SW 1271 (cell line): Measurements from ENCODE around the gene TCAIM.

Source experiments
- DNase-seq, 2 experiments: peaks; one replicate each; lab custom pipeline; 2025; lab: John Stamatoyannopoulos, UW

Gene TCAIM

GRCh38 chr3:44338010-44338827 lies at the start of gene TCAIM:
Gene TCAIM (plus strand): TSS chr3:44338766. CDS start chr3:44354783, 16,017 bp downstream.
- DNase-seq: peak; percentile 76 to 91

- DNase-seq: no peak
Measured at GRCh38 chr3:44289882-44290462, 48.6 kb upstream of the TCAIM start.

GRCh38 chr3:44292276-44292675 lies 46.3 kb upstream of the TCAIM start:
- no peak for DNase-seq

- no peak for DNase-seq
Measured at GRCh38 chr3:44292947-44293346, 45.6 kb upstream of the TCAIM start.

GRCh38 chr3:44297255-44297654 lies 41.3 kb upstream of the TCAIM start:
- DNase-seq: no peak

GRCh38 chr3:44301746-44302145 lies 36.8 kb upstream of the TCAIM start:
- DNase-seq: no peak

GRCh38 chr3:44309500-44309899 lies 29.1 kb upstream of the TCAIM start:
- no peak for DNase-seq

GRCh38 chr3:44318891-44319311 lies 19.7 kb upstream of the TCAIM start:
- no peak for DNase-seq

GRCh38 chr3:44321335-44321734 lies 17.2 kb upstream of the TCAIM start:
- no peak for DNase-seq

- DNase-seq: peak; percentile 22 to 64
Measured at GRCh38 chr3:44323341-44323955, 15.1 kb upstream of the TCAIM start.

- no peak for DNase-seq
Measured at GRCh38 chr3:44324584-44324983, 14.0 kb upstream of the TCAIM start.

- DNase-seq: no peak
Measured at GRCh38 chr3:44326019-44326418, 12.5 kb upstream of the TCAIM start.

GRCh38 chr3:44326515-44326914 lies 12.1 kb upstream of the TCAIM start:
- no peak for DNase-seq

- DNase-seq: no peak
Measured at GRCh38 chr3:44329946-44330345, 8.6 kb upstream of the TCAIM start.

- no peak for DNase-seq
Measured at GRCh38 chr3:44330444-44330843, 8.1 kb upstream of the TCAIM start.

GRCh38 chr3:44334326-44334725 lies 4.2 kb upstream of the TCAIM start:
- DNase-seq: no peak

GRCh38 chr3:44337248-44337785 lies 1.2 kb upstream of the TCAIM start:
- no peak for DNase-seq

- peak in 1 of 2 experiments; percentile 45 for DNase-seq
Measured at GRCh38 chr3:44338828-44339127, 212 bp downstream of the TCAIM start.

GRCh38 chr3:44339181-44340057 lies 853 bp downstream of the TCAIM start:
- no peak for DNase-seq

GRCh38 chr3:44340058-44340395 lies 1.5 kb downstream of the TCAIM start:
- DNase-seq: no peak

GRCh38 chr3:44342176-44342790 lies 3.7 kb downstream of the TCAIM start:
- DNase-seq: no peak

GRCh38 chr3:44343421-44343820 lies 4.9 kb downstream of the TCAIM start:
- no peak for DNase-seq
